Keratinocyte (primary cell): ENCODE data around the gene ZBTB4. TPM values are rescaled to one million over a fixed set of nuclear protein-coding genes. Genes with fewer than 3 reads are reported as not detected.
A peak's percentile ranks its signal among the peaks of the same experiment; 100 is the strongest.

Experiments used
- DNase-seq: peaks from one replicate; pipeline ENCODE4 v3.0.0-alpha.2; 2011; ENCODE audit warnings: low read depth, missing footprints, low spot score
- FAIRE-seq: peaks from 2 replicates; lab custom pipeline; 2011; peaks lifted over from hg19 to GRCh38; lab: Jason Lieb, UNC
- H2AFZ ChIP-seq: 2 replicates; pipeline ENCODE4 v1.6.0; 2012; ENCODE audit warnings: low read length, control low read depth, inconsistent platforms; ENCODE audit not compliant: control insufficient read depth
- H3K27ac ChIP-seq: 2 replicates; pipeline ENCODE4 v1.5.1; 2011; ENCODE audit warnings: low read length; ENCODE audit not compliant: control insufficient read depth, insufficient read depth
- H3K27me3 ChIP-seq: 3 replicates; pipeline ENCODE4 v1.6.0; 2011; ENCODE audit warnings: low read length; ENCODE audit not compliant: control insufficient read depth, insufficient read depth; ENCODE audit errors: extremely low read depth
- H3K36me3 ChIP-seq, 2 experiments: 2 replicates in 1 of 2; 3 replicates in 1 of 2; pipeline ENCODE4 v1.5.1; 2011; ENCODE audit warnings: low read length in 2 of 2, mild to moderate bottlenecking in 1 of 2; ENCODE audit not compliant: control insufficient read depth in 2 of 2, insufficient read depth in 2 of 2; ENCODE audit errors: extremely low read depth in 1 of 2
- H3K4me1 ChIP-seq: 3 replicates; pipeline ENCODE4 v1.5.1; 2011; ENCODE audit warnings: low read length; ENCODE audit not compliant: control insufficient read depth, insufficient read depth; ENCODE audit errors: extremely low read depth
- H3K4me2 ChIP-seq: 3 replicates; pipeline ENCODE4 v1.6.0; 2011; ENCODE audit warnings: low read depth, low read length; ENCODE audit not compliant: control insufficient read depth, insufficient read depth; ENCODE audit errors: extremely low read depth
- H3K4me3 ChIP-seq, 3 experiments: fragments of 200-600 bp in 1 of 3; sonication (generic) in 1 of 3; 2 replicates in 2 of 3; 3 replicates in 1 of 3; pipeline ENCODE4 v1.5.1; 2011 to 2016; ENCODE audit warnings: low read length in 3 of 3, mild to moderate bottlenecking in 3 of 3, control low read depth in 2 of 3, inconsistent platforms in 1 of 3, low read depth in 1 of 3, mixed read lengths in 1 of 3, mixed run types in 1 of 3, moderate library complexity in 1 of 3; ENCODE audit not compliant: control insufficient read depth in 2 of 3, insufficient read depth in 2 of 3; ENCODE audit errors: extremely low read depth in 1 of 3
- H3K79me2 ChIP-seq: 2 replicates; pipeline ENCODE4 v1.6.0; 2012; ENCODE audit warnings: low read length; ENCODE audit not compliant: control insufficient read depth, insufficient read depth
- H3K9ac ChIP-seq: 3 replicates; pipeline ENCODE4 v1.6.0; 2011; ENCODE audit warnings: low read length; ENCODE audit not compliant: control insufficient read depth, insufficient read depth; ENCODE audit errors: extremely low read depth
- H3K9me1 ChIP-seq: 3 replicates; pipeline ENCODE4 v1.6.0; 2011; ENCODE audit warnings: low read length; ENCODE audit not compliant: control insufficient read depth, insufficient read depth; ENCODE audit errors: extremely low read depth
- H3K9me3 ChIP-seq: 2 replicates; pipeline ENCODE4 v1.5.1; 2012; ENCODE audit warnings: low read depth, low read length; ENCODE audit not compliant: control insufficient read depth
- H4K20me1 ChIP-seq: 3 replicates; pipeline ENCODE4 v1.6.0; 2011; ENCODE audit warnings: low read length; ENCODE audit not compliant: control insufficient read depth, insufficient read depth; ENCODE audit errors: extremely low read depth
- CTCF ChIP-seq, 3 experiments: IDR thresholded peaks in 1 of 3; conservative IDR thresholded peaks in 1 of 3; optimal IDR thresholded peaks in 1 of 3; 2 replicates in 2 of 3; 3 replicates in 1 of 3; pipeline versions ENCODE3 to v1.5.1; 2011; ENCODE audit warnings: low read length in 3 of 3, mild to moderate bottlenecking in 3 of 3, moderate library complexity in 2 of 3, control low read depth in 1 of 3, inconsistent platforms in 1 of 3; ENCODE audit not compliant: insufficient read depth in 2 of 3; ENCODE audit errors: extremely low read depth in 1 of 3
- EZH2 ChIP-seq: IDR thresholded peaks from one replicate; pipeline ENCODE4 v1.6.1; 2012; ENCODE audit warnings: inconsistent platforms, mild to moderate bottlenecking, low read length, moderate library complexity
- dilution Hi-C: fragments of 300-500 bp; cut with MboI; formaldehyde crosslinking; loops from one replicate; pipeline ENCODE4 v1.7.0; 2020; ENCODE audit warnings: low sequenced_read_pairs; ENCODE audit not compliant: extremely low pct_ligation_motif_present
- polyA plus RNA-seq, 5 experiments: library from polyadenylated mRNA; depleted of rRNA in 3 of 5; stranded (reverse) in 3 of 5; stranded (forward) in 1 of 5; unstranded in 1 of 5; fragments of >200 nt; gene quantifications; 1 replicate in 1 of 5; 2 replicates in 3 of 5; 3 replicates in 1 of 5; pipeline versions ENCODE4 v1.2.1 to v1.2.3, GENCODE V29; 2011 to 2012; ENCODE audit warnings: missing spikeins in 2 of 5, low read depth in 1 of 5, low replicate concordance in 1 of 5

ZBTB4 gene
- polyA plus RNA-seq, 1 donor (not counting 4 experiments of a cell fraction or from before 2014, with no cell fraction given), result 20.9 TPM

DNA sequence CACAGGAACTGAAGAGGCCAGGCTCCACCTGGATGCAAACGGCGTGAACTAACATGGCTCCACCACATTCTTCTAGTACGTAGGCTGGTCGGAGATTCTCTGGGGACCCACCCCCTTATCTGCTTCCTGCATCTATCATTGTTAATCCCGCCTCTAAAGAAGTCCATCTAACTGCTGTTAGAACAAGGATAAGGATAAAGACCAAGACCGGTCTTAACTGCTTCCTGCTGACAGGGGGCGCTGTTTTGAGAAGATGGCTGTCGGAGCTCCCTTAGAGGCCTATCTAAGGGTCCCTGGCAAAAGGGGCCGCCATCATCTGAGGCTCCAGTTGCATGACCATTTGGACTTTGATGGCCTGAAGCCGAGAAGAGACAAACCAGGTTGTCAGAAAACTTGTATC lies 43.6 kb upstream of the ZBTB4 start:
- no peak overlapping the region for H3K4me2 ChIP-seq
- FAIRE-seq (no peak), DNase-seq (no peak)
- TF ChIP-seq CTCF (optimal IDR thresholded peaks at IDR 0.05 in 1 of 3, IDR thresholded peaks at IDR 0.05 in 1 of 3, conservative IDR thresholded peaks at IDR 0.05 in 1 of 3; ENCODE audit: extremely low read depth in 1 of 3, insufficient read depth in 2 of 3, low read length in 3 of 3) (peak; percentile 27 to 48 (median 38)), EZH2 (no peak)
- no peaks in the 10 kb centered on the region for H3K9me3 ChIP-seq
- H3K9ac ChIP-seq, result no peak overlapping the region
- dilution Hi-C loops, result no loop called here
- H3K27me3 ChIP-seq, result no peaks in the 10 kb centered on the region
- H3K36me3 ChIP-seq, result no peaks in the 10 kb centered on the region
- no peaks in the 10 kb centered on the region for H3K9me1 ChIP-seq
- H2AFZ ChIP-seq, result no peak overlapping the region
- no peaks in the 10 kb centered on the region for H3K79me2 ChIP-seq
- peaks cover 4% of the 10 kb centered on the region for H3K4me1 ChIP-seq
- no peaks in the 10 kb centered on the region for H4K20me1 ChIP-seq
- H3K27ac ChIP-seq, result no peak overlapping the region
- H3K4me3 ChIP-seq, result no peak overlapping the region

DNA sequence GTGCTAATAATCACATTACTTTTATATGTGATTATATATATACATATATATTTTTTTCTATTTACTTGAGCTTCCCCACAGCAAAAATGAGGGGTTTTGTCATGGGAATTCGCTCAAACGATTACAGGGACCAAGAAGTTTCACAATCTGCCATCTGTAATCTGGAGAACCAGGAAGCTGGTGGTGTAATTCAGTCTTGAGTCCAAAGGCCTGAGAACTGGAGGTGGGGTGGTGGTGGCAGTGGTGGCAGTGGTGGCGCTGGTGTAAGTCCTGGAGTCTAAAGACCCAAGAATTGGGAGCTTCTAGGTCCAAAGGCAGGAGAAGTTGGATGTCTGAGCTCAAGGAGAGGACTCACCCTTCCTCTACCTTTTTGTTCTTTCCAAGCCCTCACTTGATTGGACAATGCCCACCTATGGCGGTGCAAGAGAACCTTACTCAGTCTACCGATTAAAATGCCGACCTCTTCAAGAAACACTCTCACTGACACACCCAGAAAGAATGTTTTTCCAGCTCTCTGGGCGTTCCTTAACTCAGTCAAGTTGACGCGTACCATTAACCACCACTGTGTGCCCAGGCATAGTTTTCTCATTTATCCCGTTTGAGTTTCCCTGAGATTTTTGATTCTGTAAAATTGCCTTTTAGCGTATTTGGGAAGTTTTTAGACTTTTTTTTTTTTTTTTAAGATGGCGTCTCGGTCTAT lies 36.6 kb upstream of the ZBTB4 start:
- no peak overlapping the region for H3K9ac ChIP-seq
- no peaks in the 10 kb centered on the region for H4K20me1 ChIP-seq
- H3K36me3 ChIP-seq, result peaks cover 29 to 33% of the 10 kb centered on the region in 2 experiments
- no peak for TF ChIP-seq CTCF (optimal IDR thresholded peaks at IDR 0.05 in 1 of 3, IDR thresholded peaks at IDR 0.05 in 1 of 3, conservative IDR thresholded peaks at IDR 0.05 in 1 of 3; ENCODE audit: extremely low read depth in 1 of 3, insufficient read depth in 2 of 3, low read length in 3 of 3)
- no peak for TF ChIP-seq EZH2
- DNase-seq (no peak), FAIRE-seq (no peak)
- no peaks in the 10 kb centered on the region for H3K27me3 ChIP-seq
- H3K9me1 ChIP-seq, result no peaks in the 10 kb centered on the region
- H3K4me1 ChIP-seq, result peaks cover 4% of the 10 kb centered on the region
- H3K79me2 ChIP-seq, result no peaks in the 10 kb centered on the region
- H3K9me3 ChIP-seq, result no peaks in the 10 kb centered on the region
- dilution Hi-C loops, result no loop called here
- no peak overlapping the region for H2AFZ ChIP-seq
- H3K27ac ChIP-seq, result no peak overlapping the region
- H3K4me3 ChIP-seq, result no peak overlapping the region
- no peak overlapping the region for H3K4me2 ChIP-seq
